ENCODE data around the gene SLC45A1.

- TF ChIP-seq CTCF (IDR thresholded peaks at IDR 0.05; ENCODE audit: low read depth, low read length), result no peak
- no peak for TF ChIP-seq EZH2phosphoT487 (IDR thresholded peaks at IDR 0.05; ENCODE audit: low read depth)
These were observed 74.6 kb downstream of the SLC45A1 start for GRCh38 chr1:8392522-8392921.
